Activated CD4-positive, alpha-beta T cell treated with anti-CD3 and anti-CD28 coated beads, Interleukin-2, amount 10 ng/mL, durations not matched to agents 7 days and 5 days (primary cell): ENCODE results near the gene RHOU. TPM values are rescaled to one million over a fixed set of nuclear protein-coding genes. Genes with fewer than 3 reads are reported as not detected.

Experiments used
- total RNA-seq, 2 experiments: library from RNA; stranded (reverse); gene quantifications; one replicate each; pipeline ENCODE4 v1.2.3, GENCODE V29; 2021

The RHOU gene
- total RNA-seq, 2 experiments from 2014 or later, result 7.9 to 8.4 TPM

Other genes with a start within 250 kb of the RHOU start
- 100 to 1,000 TPM; 110 to 132 TPM for gene RNF187, start 248.1 kb upstream of the RHOU start, total RNA-seq